ENCODE measurements around the gene USP37.

Gene USP37

GRCh38 chr2:218583983-218584850 lies 16.1 kb upstream of the USP37 start:
- DNase-seq (ENCODE audit: insufficient read length, low spot score): no peak
- FAIRE-seq: no peak
- no peak for TF ChIP-seq CTCF (IDR thresholded peaks at IDR 0.05; ENCODE audit: insufficient read depth, missing control alignments)

- FAIRE-seq (no peak), DNase-seq (ENCODE audit: insufficient read length, low spot score) (no peak)
- no peak for TF ChIP-seq CTCF (IDR thresholded peaks at IDR 0.05; ENCODE audit: insufficient read depth, missing control alignments)
Measured at GRCh38 chr2:218582076-218582475, 13.9 kb upstream of the USP37 start.

DNA sequence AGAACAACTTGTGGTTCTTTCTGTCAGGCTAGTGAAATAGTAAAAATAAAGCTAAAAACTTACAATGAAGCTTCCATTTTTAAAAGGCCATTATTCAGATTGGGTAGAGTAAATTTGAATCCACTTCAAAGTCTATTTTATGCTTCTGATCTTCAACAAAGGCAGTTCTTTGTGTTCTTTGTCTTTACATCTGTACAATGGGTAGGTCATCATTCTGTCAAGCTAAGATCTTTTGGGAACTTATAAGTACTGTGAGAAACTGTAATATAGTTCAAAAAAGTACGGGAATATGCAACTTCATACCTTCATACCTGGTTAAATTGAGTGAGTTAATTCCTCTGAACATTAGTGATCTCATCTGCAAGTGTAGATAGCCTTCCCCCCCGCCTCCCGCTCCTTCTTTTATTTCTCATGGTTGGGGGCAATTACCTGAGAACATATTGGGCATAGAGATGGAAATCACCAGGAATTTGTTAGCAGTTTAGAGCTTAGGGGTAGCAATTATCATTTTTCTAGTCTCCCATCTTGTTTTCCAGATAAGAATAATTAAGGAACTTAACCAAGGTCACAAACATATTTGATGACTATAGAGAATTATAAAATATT lies 10.2 kb upstream of the USP37 start:
- DNase-seq (ENCODE audit: insufficient read length, low spot score) (no peak), FAIRE-seq (no peak)
- no peak for TF ChIP-seq CTCF (IDR thresholded peaks at IDR 0.05; ENCODE audit: insufficient read depth, missing control alignments)

GRCh38 chr2:218577482-218578220 lies 9.5 kb upstream of the USP37 start:
- FAIRE-seq (peak; percentile 86), DNase-seq (ENCODE audit: insufficient read length, low spot score) (no peak)
- TF ChIP-seq CTCF (IDR thresholded peaks at IDR 0.05; ENCODE audit: insufficient read depth, missing control alignments): no peak

DNA sequence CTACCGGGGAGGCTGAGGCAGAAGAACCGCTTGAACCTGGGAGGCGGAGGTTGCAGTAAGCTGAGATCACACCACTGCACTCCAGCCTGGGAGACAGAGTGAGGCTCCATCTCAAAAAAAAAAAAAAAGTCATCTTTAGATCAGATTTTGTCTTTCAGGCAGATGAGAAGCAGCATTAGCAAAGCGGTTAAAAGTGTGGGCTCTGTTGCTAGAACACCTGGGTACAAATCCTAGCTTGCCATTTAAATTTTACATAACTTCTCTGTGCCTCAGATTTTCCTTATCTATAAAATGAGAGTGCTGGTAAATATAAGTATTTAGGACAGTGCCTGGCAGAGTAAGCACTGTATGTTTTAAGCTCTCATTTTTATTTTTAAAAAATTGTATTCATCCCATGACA lies 8.7 kb upstream of the USP37 start:
- TF ChIP-seq CTCF (IDR thresholded peaks at IDR 0.05; ENCODE audit: insufficient read depth, missing control alignments): no peak
- FAIRE-seq: no peak
- no peak for DNase-seq (ENCODE audit: insufficient read length, low spot score)

DNA sequence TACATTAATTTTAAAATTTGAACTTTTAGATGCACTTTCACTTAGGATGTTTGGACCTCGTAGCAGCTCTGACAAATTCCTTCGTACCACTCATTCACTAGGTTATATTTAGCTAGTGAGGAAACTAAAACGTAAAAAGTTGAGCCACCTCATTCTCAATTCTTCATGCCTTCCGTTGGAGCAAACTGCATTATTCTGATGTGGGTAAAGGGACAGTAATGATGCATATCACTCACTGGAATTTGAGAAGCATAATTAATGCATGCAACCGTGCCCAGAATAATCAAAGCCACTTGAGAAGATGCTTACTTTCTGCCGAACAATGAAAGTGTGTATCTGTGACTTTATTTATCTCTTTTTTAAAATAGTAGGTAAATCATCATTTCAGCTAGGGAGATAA lies 2.7 kb upstream of the USP37 start:
- no peak for TF ChIP-seq CTCF (IDR thresholded peaks at IDR 0.05; ENCODE audit: insufficient read depth, missing control alignments)
- FAIRE-seq (no peak), DNase-seq (ENCODE audit: insufficient read length, low spot score) (no peak)

Measured in D721Med (cell line).